H1 (cell line): ENCODE data around the gene MAP7D1. TPM values are rescaled to one million over a fixed set of nuclear protein-coding genes. Genes with fewer than 3 reads are reported as not detected.

ENCODE experiments used
- CBX8 ChIP-seq: fragments of 300-800, 300-1000 bp; sonication (generic); IDR thresholded peaks from 2 replicates; pipeline ENCODE4 v1.7.1; 2016; ENCODE audit warnings: low read depth, low read length, borderline replicate concordance
- GABPA ChIP-seq: IDR thresholded peaks from 2 replicates; pipeline ENCODE4 v1.6.1; 2011; ENCODE audit warnings: mild to moderate bottlenecking, low read length, moderate library complexity, borderline replicate concordance; ENCODE audit not compliant: insufficient read depth
- NRF1 ChIP-seq: IDR thresholded peaks from 2 replicates; pipeline ENCODE4 v1.6.1; 2011; ENCODE audit warnings: mild to moderate bottlenecking, low read depth, low read length, improper control_type of control experiment
- SIX5 ChIP-seq: IDR thresholded peaks from 2 replicates; pipeline ENCODE4 v1.6.1; 2011; ENCODE audit warnings: mild to moderate bottlenecking, low read depth, low read length
- polyA plus RNA-seq, 7 experiments: library from polyadenylated mRNA; depleted of rRNA in 3 of 7; stranded (reverse) in 5 of 7; unstranded in 2 of 7; fragments of >200 nt in 5 of 7; fragments of 200-250 nt in 2 of 7; gene quantifications; 1 replicate in 5 of 7; 2 replicates in 1 of 7; 4 replicates in 1 of 7; pipeline versions ENCODE4 v1.2.1 to v1.2.3, GENCODE V29; 2011 to 2013; ENCODE audit warnings: missing spikeins in 2 of 7, mixed read lengths in 2 of 7
- total RNA-seq: library from RNA; stranded (reverse); fragmentation: NEBNext Ultra II Directional; extraction: Animal tissue kit (Norgen Biotek cat#: 25700); gene quantifications from 2 replicates; pipeline ENCODE4 v1.2.1, GENCODE V29; 2021

The MAP7D1 gene
- total and polyA plus RNA-seq, 2 of the 8 experiments (the other 6 are each of a cell fraction or from before 2014, with no cell fraction given): 18.2 to 52.4 TPM

DNA sequence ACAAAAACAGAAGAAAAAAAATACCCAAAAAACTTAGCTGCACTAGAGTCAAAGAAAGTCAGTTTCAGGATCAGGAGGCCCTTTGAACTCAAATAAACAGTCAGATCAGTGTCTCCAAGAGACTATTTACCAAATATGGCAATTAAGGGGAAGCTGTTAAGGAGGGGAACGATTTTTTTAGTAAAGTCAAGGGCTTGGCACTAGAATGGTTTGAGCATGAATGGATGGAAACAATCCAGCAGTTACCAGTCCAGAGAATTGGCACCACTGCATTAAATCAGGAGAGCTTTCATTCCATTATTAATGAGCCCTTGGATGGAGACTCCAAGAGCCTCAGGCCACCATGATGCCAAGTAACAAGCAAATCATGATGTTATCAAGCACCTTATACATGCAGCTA lies 13.8 kb upstream of the MAP7D1 start (continued):
- no peak for TF ChIP-seq NRF1
- no peak for TF ChIP-seq SIX5
- TF ChIP-seq GABPA: no peak
- TF ChIP-seq CBX8: no peak
